Measurements from ENCODE around the gene ZFYVE28. TPM values are rescaled to one million over a fixed set of nuclear protein-coding genes. Genes with fewer than 3 reads are reported as not detected.

ZFYVE28 gene
- total RNA-seq, 1 donor from 2014 or later: 3.3 TPM

- TF ChIP-seq CTCF (IDR thresholded peaks at IDR 0.05; ENCODE audit: unreplicated experiment): no peak
- no peaks in the 10 kb centered on the region for H3K4me1 Mint-ChIP-seq (ENCODE audit: low read depth)
- no peak for DNase-seq (ENCODE audit: low spot score, unreplicated experiment)
- H3K9me3 Mint-ChIP-seq (ENCODE audit: low read depth): no peaks in the 10 kb centered on the region
- H3K36me3 Mint-ChIP-seq (ENCODE audit: insufficient read depth): peaks cover 3% of the 10 kb centered on the region
- no peaks in the 10 kb centered on the region for H3K27me3 Mint-ChIP-seq
- H3K27ac Mint-ChIP-seq: no peak overlapping the region
- no peak overlapping the region for H3K4me3 Mint-ChIP-seq (ENCODE audit: low read depth)
These were observed 163.6 kb downstream of the ZFYVE28 start for GRCh38 chr4:2254665-2255500.

- no peak for TF ChIP-seq CTCF (IDR thresholded peaks at IDR 0.05; ENCODE audit: unreplicated experiment)
- Mint-ChIP-seq H3K27me3 (no peaks in the 10 kb centered on the region), H3K27ac (no peak overlapping the region), H3K4me3 (ENCODE audit: low read depth) (no peak overlapping the region), H3K36me3 (ENCODE audit: insufficient read depth) (peaks cover 3% of the 10 kb centered on the region), H3K9me3 (ENCODE audit: low read depth) (no peaks in the 10 kb centered on the region), H3K4me1 (ENCODE audit: low read depth) (no peaks in the 10 kb centered on the region)
- no peak for DNase-seq (ENCODE audit: low spot score, unreplicated experiment)
These were observed 165.0 kb downstream of the ZFYVE28 start for GRCh38 chr4:2253160-2254084.

- Mint-ChIP-seq H3K4me3 (ENCODE audit: low read depth) (no peak overlapping the region), H3K36me3 (ENCODE audit: insufficient read depth) (peaks cover 3% of the 10 kb centered on the region), H3K9me3 (ENCODE audit: low read depth) (no peaks in the 10 kb centered on the region), H3K4me1 (ENCODE audit: low read depth) (no peaks in the 10 kb centered on the region), H3K27me3 (no peaks in the 10 kb centered on the region), H3K27ac (no peak overlapping the region)
- no peak for DNase-seq (ENCODE audit: low spot score, unreplicated experiment)
- TF ChIP-seq CTCF (IDR thresholded peaks at IDR 0.05; ENCODE audit: unreplicated experiment): no peak
These were observed 165.8 kb downstream of the ZFYVE28 start for GRCh38 chr4:2252530-2253091.

DNA sequence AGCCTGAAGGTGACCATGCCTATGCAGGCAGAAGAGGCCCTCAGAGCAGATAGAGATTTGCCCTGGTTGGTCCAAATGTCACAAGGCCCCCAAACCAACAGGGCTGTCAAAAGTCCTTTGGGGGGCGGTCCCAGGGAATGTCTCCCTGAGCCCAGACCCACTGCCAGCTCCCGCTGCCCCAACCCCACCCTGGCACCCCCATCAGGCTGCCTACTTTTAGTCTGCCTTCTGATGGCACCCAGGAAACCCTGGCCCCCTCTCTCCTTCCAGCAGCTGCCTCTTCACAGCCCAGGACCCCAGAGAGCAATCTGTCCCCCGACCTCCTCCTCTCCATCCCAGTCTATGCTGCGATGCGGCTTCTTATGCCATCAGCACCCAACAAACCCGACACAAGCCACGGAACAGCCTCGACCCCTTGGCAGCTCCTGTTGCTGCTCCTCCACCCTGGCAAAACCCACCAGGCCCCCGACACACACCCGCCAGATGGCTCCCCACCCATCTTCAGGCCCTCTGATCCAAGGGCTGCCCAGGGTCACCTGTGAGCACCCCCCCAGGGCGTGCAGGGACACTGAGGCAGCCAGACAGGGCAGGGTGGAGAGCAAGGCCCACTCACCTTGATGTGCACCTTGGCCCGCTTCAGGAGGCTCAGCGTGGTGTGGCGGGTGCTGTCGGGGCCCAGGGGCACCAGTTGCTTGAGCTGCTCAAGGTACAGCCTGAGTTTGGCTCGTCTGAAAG is 166.5 kb downstream of the ZFYVE28 start:
- no peak for DNase-seq (ENCODE audit: low spot score, unreplicated experiment)
- Mint-ChIP-seq H3K27ac (no peak overlapping the region), H3K27me3 (no peaks in the 10 kb centered on the region), H3K36me3 (ENCODE audit: insufficient read depth) (peaks cover 3% of the 10 kb centered on the region), H3K4me1 (ENCODE audit: low read depth) (no peaks in the 10 kb centered on the region), H3K9me3 (ENCODE audit: low read depth) (no peaks in the 10 kb centered on the region), H3K4me3 (ENCODE audit: low read depth) (no peak overlapping the region)
- TF ChIP-seq CTCF (IDR thresholded peaks at IDR 0.05; ENCODE audit: unreplicated experiment): no peak
